ENCODE measurements around the gene RND3. TPM values are rescaled to one million over a fixed set of nuclear protein-coding genes. Genes with fewer than 3 reads are reported as not detected.

RND3 gene
- total RNA-seq, 1 donor from 2014 or later: 32.6 TPM

- H3K27me3 ChIP-seq: no peaks in the 10 kb centered on the region
- ATAC-seq (no peak), DNase-seq (no peak)
- no peaks in the 10 kb centered on the region for H3K9me3 ChIP-seq
- H3K4me1 ChIP-seq: peaks cover 32% of the 10 kb centered on the region
- peaks cover 6% of the 10 kb centered on the region for H3K36me3 ChIP-seq
- H3K4me3 ChIP-seq: no peak overlapping the region
- peak overlapping the region; percentile 60 for H3K27ac ChIP-seq
- intact Hi-C loops (cut with DNase I): no loop called here
- no peak for TF ChIP-seq CTCF (IDR thresholded peaks at IDR 0.05)
These were observed 10.1 kb downstream of the RND3 start for GRCh38 chr2:150477347-150477746.

- Histone ChIP-seq H3K4me1 (peaks cover 32% of the 10 kb centered on the region), H3K36me3 (peaks cover 6% of the 10 kb centered on the region), H3K9me3 (no peaks in the 10 kb centered on the region), H3K27me3 (no peaks in the 10 kb centered on the region), H3K4me3 (no peak overlapping the region), H3K27ac (peak overlapping the region; percentile 60)
- TF ChIP-seq CTCF (IDR thresholded peaks at IDR 0.05): no peak
- no peak for DNase-seq
- no peak for ATAC-seq
- intact Hi-C loops (cut with DNase I): no loop called here
These were observed 10.6 kb downstream of the RND3 start for GRCh38 chr2:150476809-150477302.

- Histone ChIP-seq H3K9me3 (no peaks in the 10 kb centered on the region), H3K27ac (peak overlapping the region; percentile 60), H3K4me3 (no peak overlapping the region), H3K36me3 (peaks cover 11% of the 10 kb centered on the region), H3K4me1 (peaks cover 32% of the 10 kb centered on the region), H3K27me3 (no peaks in the 10 kb centered on the region)
- no peak for DNase-seq
- intact Hi-C loops (cut with DNase I): no loop called here
- TF ChIP-seq CTCF (IDR thresholded peaks at IDR 0.05): no peak
- ATAC-seq: no peak
These were observed 11.2 kb downstream of the RND3 start for GRCh38 chr2:150476286-150476685.

DNA sequence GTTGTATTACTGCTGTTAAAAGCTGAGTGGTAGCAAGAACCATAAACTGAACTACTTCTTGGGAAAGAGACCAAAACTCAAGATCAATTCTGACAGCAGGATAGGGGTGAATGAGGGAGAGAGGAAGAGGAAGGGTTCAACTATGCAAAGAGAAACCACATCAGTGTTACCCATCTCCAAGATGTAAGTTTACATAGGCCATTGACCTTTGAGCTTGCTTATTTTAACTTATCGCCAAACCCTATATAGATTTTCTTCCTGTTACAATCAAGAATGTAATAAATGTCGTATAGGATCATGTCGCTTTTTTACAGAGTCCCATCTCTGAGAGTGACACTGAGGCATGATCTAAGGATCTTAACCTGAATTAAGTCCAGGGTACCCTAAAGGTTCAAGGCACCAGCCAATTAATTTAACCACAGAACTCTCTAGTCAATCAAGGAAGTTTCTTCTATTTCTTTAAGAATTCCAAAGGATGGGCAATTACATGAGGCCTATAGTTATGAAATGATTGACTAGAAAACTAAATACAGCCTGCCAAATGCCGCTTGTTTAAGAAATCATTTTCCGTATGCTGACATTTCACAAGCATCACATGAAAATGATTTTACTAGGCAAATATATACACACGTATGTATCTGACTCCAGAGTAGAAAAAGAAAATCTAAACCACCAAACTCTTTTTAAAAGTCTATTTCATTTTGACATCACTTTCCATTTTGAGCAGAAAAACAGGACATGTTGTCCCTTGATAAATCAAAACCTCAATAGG, 11.8 kb downstream of the RND3 start:
- H3K4me3 ChIP-seq: no peak overlapping the region

GRCh38 chr2:150474326-150475074, 13.0 kb downstream of the RND3 start:
- DNase-seq: no peak
- H3K4me3 ChIP-seq: no peak overlapping the region
- intact Hi-C loops (cut with DNase I): no loop called here
- no peaks in the 10 kb centered on the region for H3K27me3 ChIP-seq
- H3K4me1 ChIP-seq: peaks cover 29% of the 10 kb centered on the region
- no peaks in the 10 kb centered on the region for H3K9me3 ChIP-seq
- TF ChIP-seq CTCF (IDR thresholded peaks at IDR 0.05): no peak
- no peak for ATAC-seq
- H3K27ac ChIP-seq: no peak overlapping the region
- peaks cover 26% of the 10 kb centered on the region for H3K36me3 ChIP-seq

More for the DNA sequence above, 11.8 kb downstream of the RND3 start:
- H3K36me3 ChIP-seq: peaks cover 17% of the 10 kb centered on the region
- H3K27me3 ChIP-seq: no peaks in the 10 kb centered on the region
- no peak for TF ChIP-seq CTCF (IDR thresholded peaks at IDR 0.05)
- no peak for DNase-seq
- no peaks in the 10 kb centered on the region for H3K9me3 ChIP-seq
- intact Hi-C loops (cut with DNase I): no loop called here
- no peak for ATAC-seq
- H3K4me1 ChIP-seq: peaks cover 32% of the 10 kb centered on the region
- H3K27ac ChIP-seq: peak overlapping the region; percentile 60
